Thyroid gland (tissue), 4 donors: ENCODE results near the gene ZC2HC1B. TPM values are rescaled to one million over a fixed set of nuclear protein-coding genes. Genes with fewer than 3 reads are reported as not detected.
"Not testable (repeated sequence)": the region's sequence is repeated elsewhere in the genome, so short reads cannot be mapped to it uniquely, and the experiment has no call there.

ENCODE experiments used
- DNase-seq, 2 donors: peaks; one replicate each; pipeline ENCODE4 v3.0.0-alpha.2; 2019
- H3K27ac ChIP-seq, 3 donors: fragments of 200-600 bp; sonication (generic); 1 replicate in 2 of 3; 2 replicates in 1 of 3; pipeline ENCODE4 v1.5.1; 2016 to 2019; ENCODE audit warnings: mild to moderate bottlenecking in 1 of 3, moderate library complexity in 1 of 3
- H3K27me3 ChIP-seq: fragments of 200-600 bp; sonication (generic); one replicate; pipeline ENCODE4 v1.5.1; 2019
- H3K36me3 ChIP-seq, 2 donors: fragments of 200-600 bp; sonication (generic); one replicate each; pipeline ENCODE4 v1.5.1; 2016 to 2019
- H3K4me1 ChIP-seq, 2 donors: fragments of 200-600 bp; sonication (generic); one replicate each; pipeline ENCODE4 v1.5.1; 2017 to 2019
- H3K4me3 ChIP-seq, 3 donors: fragments of 200-600 bp; sonication (generic); replicated peaks in 1 of 3; 1 replicate in 2 of 3; 2 replicates in 1 of 3; pipeline ENCODE4 v1.5.1; 2016; ENCODE audit warnings: mild to moderate bottlenecking in 1 of 3
- H3K9me3 ChIP-seq: fragments of 200-600 bp; sonication (generic); one replicate; pipeline ENCODE4 v1.5.1; 2017
- POLR2A ChIP-seq, 2 donors: fragments of 450-650 bp; IDR thresholded peaks; one replicate each; pipeline ENCODE4 v1.6.1; 2017; ENCODE audit warnings: antibody characterized with exemption in 2 of 2, mild to moderate bottlenecking in 2 of 2, moderate library complexity in 1 of 2
- WGBS, 2 donors: methylation state at CpG; one replicate each; pipeline ENCODE4 v1.1.5; 2017; 5-methylcytosine and 5-hydroxymethylcytosine counted together
- intact Hi-C: fragments of 100-400 bp; cut with DNase I; formaldehyde crosslinking; loops from one replicate; pipeline ENCODE4 v1.15.1; 2023
- total RNA-seq, 4 donors: library from RNA; depleted of rRNA; stranded (reverse); fragments of >200 nt; gene quantifications; one replicate each; pipeline ENCODE4 v1.2.3, GENCODE V29; 2016
- TF ChIP-seq, protein P1 (sequence below), 6 experiments: fragments of 200-600 bp in 3 of 6; fragments of 450-650 bp in 3 of 6; sonication (generic) in 3 of 6; IDR thresholded peaks; one replicate each; pipeline ENCODE4 v1.5.1; 2016 to 2019; ENCODE audit warnings: antibody characterized with exemption in 6 of 6, mild to moderate bottlenecking in 2 of 6, inconsistent platforms in 1 of 6, moderate library complexity in 1 of 6

The ZC2HC1B gene
- total RNA-seq, 4 donors from 2014 or later, result not detected

DNA sequence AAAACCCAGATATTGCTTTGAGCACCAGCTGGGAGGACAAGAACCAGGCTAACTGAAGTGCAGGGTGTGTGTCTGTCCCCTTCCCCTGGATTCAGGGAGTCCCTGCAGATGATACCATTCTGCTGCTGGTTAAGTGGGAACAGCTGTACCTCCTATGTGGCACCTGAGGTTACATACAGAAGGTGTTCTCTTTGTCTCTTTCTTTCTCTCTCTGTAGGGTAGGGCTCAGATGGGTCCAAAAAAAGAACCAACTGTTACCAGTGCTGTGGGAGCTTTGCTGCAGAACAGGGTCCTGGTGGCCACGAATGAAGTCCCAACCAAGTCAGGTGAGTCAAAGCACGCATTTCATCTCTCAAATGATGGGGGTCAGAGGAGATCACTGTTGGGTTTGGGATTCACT, 38.6 kb downstream of the ZC2HC1B start:
- Histone ChIP-seq H3K27ac (peak overlapping the region; percentile 63 to 85 (median 70)), H3K27me3 (no peaks in the 10 kb centered on the region), H3K36me3 (no peaks in the 10 kb centered on the region), H3K4me1 (peaks cover 16 to 17% of the 10 kb centered on the region in 2 donors), H3K9me3 (no peaks in the 10 kb centered on the region), H3K4me3 (no peak overlapping the region)
- TF ChIP-seq, protein P1, sequence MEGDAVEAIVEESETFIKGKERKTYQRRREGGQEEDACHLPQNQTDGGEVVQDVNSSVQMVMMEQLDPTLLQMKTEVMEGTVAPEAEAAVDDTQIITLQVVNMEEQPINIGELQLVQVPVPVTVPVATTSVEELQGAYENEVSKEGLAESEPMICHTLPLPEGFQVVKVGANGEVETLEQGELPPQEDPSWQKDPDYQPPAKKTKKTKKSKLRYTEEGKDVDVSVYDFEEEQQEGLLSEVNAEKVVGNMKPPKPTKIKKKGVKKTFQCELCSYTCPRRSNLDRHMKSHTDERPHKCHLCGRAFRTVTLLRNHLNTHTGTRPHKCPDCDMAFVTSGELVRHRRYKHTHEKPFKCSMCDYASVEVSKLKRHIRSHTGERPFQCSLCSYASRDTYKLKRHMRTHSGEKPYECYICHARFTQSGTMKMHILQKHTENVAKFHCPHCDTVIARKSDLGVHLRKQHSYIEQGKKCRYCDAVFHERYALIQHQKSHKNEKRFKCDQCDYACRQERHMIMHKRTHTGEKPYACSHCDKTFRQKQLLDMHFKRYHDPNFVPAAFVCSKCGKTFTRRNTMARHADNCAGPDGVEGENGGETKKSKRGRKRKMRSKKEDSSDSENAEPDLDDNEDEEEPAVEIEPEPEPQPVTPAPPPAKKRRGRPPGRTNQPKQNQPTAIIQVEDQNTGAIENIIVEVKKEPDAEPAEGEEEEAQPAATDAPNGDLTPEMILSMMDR (IDR thresholded peaks at IDR 0.05), result no peak
- no peak for TF ChIP-seq POLR2A (IDR thresholded peaks at IDR 0.05)
- no peak for DNase-seq
- intact Hi-C loops, result no loop called here
- WGBS, 2 donors, result 87 to 92% methylated on average over 2 of the region's 2 CpGs

DNA sequence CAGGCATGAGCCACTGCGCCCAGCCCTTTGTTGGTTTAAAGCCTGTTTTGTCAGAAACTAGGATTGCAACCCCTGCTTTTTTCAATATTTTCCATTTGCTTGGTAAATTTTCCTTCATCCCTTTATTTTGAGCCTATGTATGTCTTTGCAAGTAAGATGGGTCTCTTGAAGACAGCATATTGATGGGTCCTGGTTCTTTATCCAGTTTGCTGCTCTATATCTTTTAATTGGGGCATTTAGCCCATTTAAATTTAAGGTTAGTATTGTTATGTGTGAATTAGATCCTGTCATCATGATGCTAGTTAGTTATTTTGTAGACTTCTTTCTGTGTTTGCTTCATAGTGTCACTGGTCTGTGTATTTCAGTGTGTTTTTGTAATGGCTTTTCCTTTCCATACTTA, 46.8 kb downstream of the ZC2HC1B start:
- Histone ChIP-seq H3K36me3 (no peaks in the 10 kb centered on the region), H3K27ac (no peak overlapping the region), H3K4me3 (no peak overlapping the region), H3K9me3 (no peaks in the 10 kb centered on the region), H3K4me1 (no peaks in the 10 kb centered on the region), H3K27me3 (no peaks in the 10 kb centered on the region)
- no peak for DNase-seq
- 96 to 97% methylated on average over 1 of the region's 1 CpG for WGBS, 2 donors
- no peak for TF ChIP-seq POLR2A (IDR thresholded peaks at IDR 0.05)
- TF ChIP-seq, protein P1 (IDR thresholded peaks at IDR 0.05), result no peak
- intact Hi-C loops, result no loop called here

DNA sequence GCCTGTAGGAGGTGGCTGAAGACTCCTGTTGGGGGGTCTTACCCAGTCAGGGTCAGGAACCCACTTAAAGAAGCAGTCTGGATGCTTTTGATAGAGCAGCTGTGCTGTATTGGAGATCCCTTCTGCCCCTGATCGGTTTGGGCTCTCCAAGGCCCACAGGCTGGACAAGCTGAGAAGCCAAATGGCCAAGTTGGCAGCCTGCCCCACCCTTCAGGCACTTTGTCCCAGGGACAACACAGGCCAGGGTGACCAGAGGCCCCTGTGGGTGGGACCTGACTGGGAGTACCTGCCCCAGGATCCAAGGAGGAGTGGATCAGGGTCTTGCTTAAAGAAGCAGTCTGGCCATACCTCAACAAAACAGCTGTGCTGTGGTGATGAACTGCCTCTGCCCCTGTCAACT, 48.4 kb downstream of the ZC2HC1B start:
- no peak for TF ChIP-seq POLR2A (IDR thresholded peaks at IDR 0.05)
- TF ChIP-seq, protein P1 (IDR thresholded peaks at IDR 0.05), result no peak
- Histone ChIP-seq H3K27me3 (no peaks in the 10 kb centered on the region), H3K4me3 (no peak overlapping the region), H3K4me1 (no peaks in the 10 kb centered on the region), H3K9me3 (no peaks in the 10 kb centered on the region), H3K27ac (no peak overlapping the region), H3K36me3 (no peaks in the 10 kb centered on the region)
- intact Hi-C loops, result no loop called here
- DNase-seq, result no peak
- WGBS, 2 donors, result 83% methylated on average over 1 of the region's 1 CpG; no CpG with 5 or more reads in 1 of the 2 donors

GRCh38 chr6:143917026-143917425, 52.8 kb downstream of the ZC2HC1B start:
- H3K9me3 ChIP-seq, H3K27me3 ChIP-seq, H3K4me3 ChIP-seq, H3K4me1 ChIP-seq, DNase-seq, intact Hi-C loops, H3K36me3 ChIP-seq, H3K27ac ChIP-seq: not testable (repeated sequence)
- 85% methylated on average over 4 of the region's 4 CpGs for WGBS, 2 donors

GRCh38 chr6:143928853-143929252, 64.6 kb downstream of the ZC2HC1B start:
- no peaks in the 10 kb centered on the region for H3K4me1 ChIP-seq
- no peaks in the 10 kb centered on the region for H3K36me3 ChIP-seq
- no peaks in the 10 kb centered on the region for H3K9me3 ChIP-seq
- DNase-seq, result no peak
- TF ChIP-seq, protein P1 (IDR thresholded peaks at IDR 0.05), result no peak
- no peak for TF ChIP-seq POLR2A (IDR thresholded peaks at IDR 0.05)
- H3K4me3 ChIP-seq, result no peak overlapping the region
- intact Hi-C loops, result no loop called here
- 91 to 98% methylated on average over 1 of the region's 1 CpG for WGBS, 2 donors
- H3K27ac ChIP-seq, result no peak overlapping the region
- H3K27me3 ChIP-seq, result no peaks in the 10 kb centered on the region

GRCh38 chr6:143929975-143930374, 65.7 kb downstream of the ZC2HC1B start:
- no peak overlapping the region for H3K27ac ChIP-seq
- TF ChIP-seq, protein P1 (IDR thresholded peaks at IDR 0.05), result no peak
- no peak for TF ChIP-seq POLR2A (IDR thresholded peaks at IDR 0.05)
- no peak overlapping the region for H3K4me3 ChIP-seq

More at GRCh38 chr6:143929975-143930374, 65.7 kb downstream of the ZC2HC1B start:
- Histone ChIP-seq H3K36me3 (no peaks in the 10 kb centered on the region), H3K27me3 (no peaks in the 10 kb centered on the region), H3K4me1 (no peaks in the 10 kb centered on the region), H3K9me3 (no peaks in the 10 kb centered on the region)
- intact Hi-C loops, result no loop called here
- DNase-seq, result no peak
